ENCODE data around the gene C1QL4.

Gene C1QL4

DNA sequence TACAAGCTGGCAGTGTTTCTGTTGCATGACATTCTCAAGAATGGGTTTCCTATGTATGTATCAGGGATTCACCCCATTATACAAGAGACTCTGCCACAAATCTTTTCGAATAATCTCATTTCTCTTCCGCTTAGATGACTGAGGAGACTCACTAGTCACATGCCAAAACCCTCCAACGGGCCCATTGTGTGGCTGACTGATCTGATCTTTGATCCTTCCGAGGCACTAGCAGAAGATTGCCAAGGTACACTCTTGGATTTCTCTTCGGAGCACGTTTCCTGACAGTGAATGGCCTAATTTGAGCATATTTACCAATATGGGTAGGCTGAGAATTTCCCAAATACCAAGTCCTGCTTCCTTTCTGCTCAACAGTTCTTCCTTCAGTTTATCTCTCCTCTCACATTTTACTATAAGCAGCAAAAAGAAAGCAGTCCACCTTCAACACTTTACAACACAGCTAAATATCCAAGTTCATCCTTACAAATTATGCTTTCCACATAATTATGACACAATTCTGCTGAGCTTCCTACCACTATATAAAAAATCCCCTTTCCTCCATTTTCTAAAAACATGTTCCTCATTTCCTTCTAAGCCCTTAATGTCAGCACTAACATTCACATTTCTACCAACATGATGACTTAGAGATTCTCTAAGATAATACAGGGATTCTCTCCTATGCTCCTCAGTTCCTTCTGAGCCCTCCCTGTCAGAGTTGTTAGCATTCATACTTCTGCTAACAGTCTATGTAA, 31.1 kb downstream of the C1QL4 start:
- H3K4me3 ChIP-seq (ENCODE audit: low read depth, low read length) = no peak overlapping the region

- no peak overlapping the region for H3K4me3 ChIP-seq (ENCODE audit: low read depth, low read length)
Observed at GRCh38 chr12:49304161-49304560, 32.8 kb downstream of the C1QL4 start.

DNA sequence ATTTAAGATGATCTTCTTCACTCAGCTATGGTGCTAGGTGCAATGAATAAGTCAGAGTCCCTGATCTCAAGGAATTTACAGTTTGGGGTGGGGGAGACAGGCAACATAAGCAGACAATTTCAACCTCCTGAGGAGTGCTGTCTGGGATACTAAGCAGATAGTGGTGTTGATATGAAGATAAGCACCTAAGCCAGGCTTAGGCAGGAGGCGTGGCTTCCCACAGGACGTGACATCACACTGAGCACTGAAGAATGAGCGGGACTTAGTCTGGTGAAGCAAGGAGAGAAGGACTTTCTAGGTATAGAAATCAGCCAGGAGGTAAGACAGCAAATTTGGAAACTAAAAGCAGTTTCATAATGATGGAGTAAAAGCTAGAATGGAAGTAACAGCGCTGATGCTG, 35.2 kb downstream of the C1QL4 start:
- H3K4me3 ChIP-seq (ENCODE audit: low read depth, low read length) = no peak overlapping the region

- no peak overlapping the region for H3K4me3 ChIP-seq (ENCODE audit: low read depth, low read length)
Observed at GRCh38 chr12:49298160-49298559, 38.8 kb downstream of the C1QL4 start.

DNA sequence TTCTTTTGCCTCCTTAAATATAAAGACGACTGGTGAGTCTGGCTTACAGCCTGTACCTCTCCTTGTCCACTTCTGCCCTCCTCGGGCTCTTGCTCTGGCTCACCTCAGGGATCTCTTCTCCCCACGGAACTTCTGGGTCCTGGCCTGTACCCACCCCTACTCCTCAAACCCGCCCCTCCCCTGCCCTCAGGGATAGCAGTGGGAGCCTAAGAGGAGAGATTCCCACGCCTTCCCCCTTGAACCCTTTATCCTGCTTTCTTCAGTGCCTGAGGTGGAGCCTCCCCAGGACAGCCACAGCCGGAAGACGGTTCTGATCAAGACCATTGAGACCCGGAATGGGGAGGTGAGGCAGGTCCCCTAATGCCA, 39.3 kb downstream of the C1QL4 start:
- H3K4me3 ChIP-seq (ENCODE audit: low read depth, low read length) = no peak overlapping the region

DNA sequence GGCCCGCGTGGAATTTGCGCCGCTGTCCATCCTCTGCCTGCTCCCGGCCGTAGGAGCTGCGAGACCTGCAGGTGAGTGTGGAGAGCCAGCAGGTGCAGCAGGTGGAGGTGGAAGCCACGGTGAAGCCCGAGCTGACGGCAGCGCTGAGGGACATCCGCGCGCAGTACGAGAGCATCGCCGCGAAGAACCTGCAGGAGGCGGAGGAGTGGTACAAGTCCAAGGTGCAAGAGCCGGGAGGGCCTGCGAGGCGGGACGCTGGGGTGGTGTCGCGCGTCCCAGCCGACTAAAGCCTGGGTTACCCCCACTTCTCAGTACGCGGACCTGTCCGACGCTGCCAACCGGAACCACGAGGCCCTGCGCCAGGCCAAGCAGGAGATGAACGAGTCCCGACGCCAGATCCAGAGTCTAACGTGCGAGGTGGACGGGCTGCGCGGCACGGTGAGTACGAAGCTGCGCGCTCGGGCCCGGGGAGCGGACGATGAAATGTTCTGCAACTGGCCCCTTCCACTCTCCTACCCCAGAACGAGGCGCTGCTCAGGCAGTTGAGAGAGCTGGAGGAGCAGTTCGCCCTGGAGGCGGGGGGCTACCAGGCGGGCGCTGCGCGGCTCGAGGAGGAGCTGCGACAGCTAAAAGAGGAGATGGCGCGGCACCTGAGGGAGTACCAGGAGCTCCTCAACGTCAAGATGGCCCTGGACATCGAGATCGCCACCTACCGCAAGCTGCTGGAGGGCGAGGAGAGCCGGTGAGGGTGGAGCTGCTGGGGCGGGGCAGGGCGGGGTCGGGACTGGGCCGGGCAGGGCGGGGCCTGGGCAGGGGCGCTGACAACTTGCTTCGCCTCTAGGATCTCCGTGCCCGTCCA, 39.9 kb downstream of the C1QL4 start:
- peak overlapping the region; percentile 20 for H3K4me3 ChIP-seq (ENCODE audit: low read depth, low read length)

GRCh38 chr12:49296034-49296835, 40.8 kb downstream of the C1QL4 start:
- no peak overlapping the region for H3K4me3 ChIP-seq (ENCODE audit: low read depth, low read length)

- peak within 1 kb of the TSS; percentile 8 for H3K4me3 ChIP-seq (ENCODE audit: low read depth, low read length)
Observed at GRCh38 chr12:49295082-49295936, 41.7 kb downstream of the C1QL4 start, which contains the start of gene PRPH. Gene PRPH, plus strand, starts transcription at chr12:49295147. Its CDS starts 54 bp downstream, at chr12:49295201.

DNA sequence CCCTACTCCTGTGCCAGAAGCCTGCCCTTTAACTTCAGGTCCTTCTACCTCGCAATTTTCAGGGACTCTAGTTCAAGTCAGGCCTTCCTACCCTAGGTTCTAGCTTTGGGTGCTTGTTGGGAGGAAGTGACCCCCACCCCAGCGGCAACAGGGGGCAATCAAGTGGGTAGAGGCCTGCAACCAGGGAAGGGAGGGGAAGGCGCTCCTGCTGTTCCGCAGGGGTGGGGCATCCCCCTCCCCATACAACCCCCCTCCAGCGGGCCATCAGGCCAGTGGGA, 42.2 kb downstream of the C1QL4 start:
- no peak overlapping the region for H3K4me3 ChIP-seq (ENCODE audit: low read depth, low read length)

DNA sequence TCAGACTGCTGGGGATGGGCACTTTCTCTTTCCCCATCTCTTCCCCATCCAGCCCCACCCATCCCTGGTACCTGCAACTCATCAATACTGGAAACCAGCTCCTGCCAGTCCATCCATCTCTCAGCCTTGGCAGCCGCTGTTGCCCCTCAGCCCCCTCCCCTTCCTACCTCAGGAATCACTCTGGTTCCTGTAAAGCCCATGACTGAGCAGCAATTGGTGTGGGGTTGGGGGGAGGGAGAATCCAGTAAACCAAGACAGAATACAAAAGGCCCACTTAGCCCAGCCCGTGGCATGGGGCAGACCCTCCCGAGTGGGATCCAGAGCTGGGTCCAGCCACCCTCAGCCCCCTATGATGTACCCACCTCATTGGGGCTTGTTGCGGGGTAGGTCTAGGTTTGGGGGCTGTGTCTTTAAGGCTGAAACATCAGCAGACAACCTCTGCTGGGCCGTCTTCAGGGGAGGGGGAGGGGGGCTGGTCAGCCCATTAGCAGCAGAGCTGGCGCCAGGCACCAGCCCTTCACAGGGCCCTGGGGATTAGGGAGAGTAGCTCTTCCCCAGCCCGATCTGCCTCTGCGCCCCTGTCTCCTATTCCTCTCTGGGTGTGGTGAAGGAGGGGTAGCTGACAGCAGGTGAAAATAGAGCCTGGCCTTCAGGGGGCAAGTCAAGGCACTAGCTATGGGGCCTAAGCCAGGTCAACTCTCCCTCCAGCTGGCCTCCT, 42.7 kb downstream of the C1QL4 start:
- no peak overlapping the region for H3K4me3 ChIP-seq (ENCODE audit: low read depth, low read length)

- no peak overlapping the region for H3K4me3 ChIP-seq (ENCODE audit: low read depth, low read length)
Observed at GRCh38 chr12:49293056-49293956, 43.7 kb downstream of the C1QL4 start.

- no peak overlapping the region for H3K4me3 ChIP-seq (ENCODE audit: low read depth, low read length)
Observed at GRCh38 chr12:49292729-49293055, 44.3 kb downstream of the C1QL4 start.

GRCh38 chr12:49288922-49289555, 47.9 kb downstream of the C1QL4 start:
- H3K4me3 ChIP-seq (ENCODE audit: low read depth, low read length) = no peak overlapping the region

DNA sequence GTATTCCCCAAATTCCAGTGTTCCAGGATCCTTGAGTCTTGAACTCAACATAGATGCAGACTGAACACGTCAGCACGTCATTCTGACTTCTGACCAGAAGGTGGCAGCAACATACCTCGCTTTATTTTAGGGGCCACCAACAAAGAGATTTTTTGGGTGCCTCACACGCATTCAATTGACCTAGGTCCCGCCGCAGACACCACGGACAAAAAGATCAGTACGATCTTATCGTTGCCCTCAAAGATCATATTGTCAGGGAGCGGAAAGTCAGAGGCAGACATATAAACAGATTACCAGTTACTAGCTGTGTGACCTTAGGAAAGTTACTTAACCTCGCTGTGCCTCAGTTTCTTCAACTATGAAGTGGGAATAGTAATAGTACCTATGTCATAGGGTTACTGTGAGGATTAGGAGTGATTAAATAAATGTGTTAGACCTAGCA, 48.6 kb downstream of the C1QL4 start:
- H3K4me3 ChIP-seq (ENCODE audit: low read depth, low read length) = no peak overlapping the region

- no peak overlapping the region for H3K4me3 ChIP-seq (ENCODE audit: low read depth, low read length)
Observed at GRCh38 chr12:49287876-49288275, 49.1 kb downstream of the C1QL4 start.

DNA sequence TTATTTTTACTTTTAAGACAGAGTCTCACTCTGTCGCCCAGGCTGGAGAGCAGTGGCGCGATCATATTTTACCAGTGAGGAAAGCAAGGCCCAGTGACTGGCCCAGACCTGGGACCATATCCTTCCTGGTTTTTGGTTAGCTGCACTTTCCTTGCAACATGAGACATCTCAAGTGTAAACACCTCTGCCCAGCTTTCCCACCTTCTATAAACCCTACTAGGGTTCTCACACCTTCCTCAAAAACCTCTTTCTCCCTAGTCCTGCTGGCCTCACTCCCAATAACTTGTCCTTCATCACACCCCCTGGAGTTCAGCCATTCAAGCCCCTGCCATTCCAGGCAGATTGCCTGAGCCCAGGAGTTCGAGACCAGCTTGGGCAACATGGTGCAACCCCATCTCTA, 52.3 kb downstream of the C1QL4 start:
- no peak overlapping the region for H3K4me3 ChIP-seq (ENCODE audit: low read depth, low read length)

DNA sequence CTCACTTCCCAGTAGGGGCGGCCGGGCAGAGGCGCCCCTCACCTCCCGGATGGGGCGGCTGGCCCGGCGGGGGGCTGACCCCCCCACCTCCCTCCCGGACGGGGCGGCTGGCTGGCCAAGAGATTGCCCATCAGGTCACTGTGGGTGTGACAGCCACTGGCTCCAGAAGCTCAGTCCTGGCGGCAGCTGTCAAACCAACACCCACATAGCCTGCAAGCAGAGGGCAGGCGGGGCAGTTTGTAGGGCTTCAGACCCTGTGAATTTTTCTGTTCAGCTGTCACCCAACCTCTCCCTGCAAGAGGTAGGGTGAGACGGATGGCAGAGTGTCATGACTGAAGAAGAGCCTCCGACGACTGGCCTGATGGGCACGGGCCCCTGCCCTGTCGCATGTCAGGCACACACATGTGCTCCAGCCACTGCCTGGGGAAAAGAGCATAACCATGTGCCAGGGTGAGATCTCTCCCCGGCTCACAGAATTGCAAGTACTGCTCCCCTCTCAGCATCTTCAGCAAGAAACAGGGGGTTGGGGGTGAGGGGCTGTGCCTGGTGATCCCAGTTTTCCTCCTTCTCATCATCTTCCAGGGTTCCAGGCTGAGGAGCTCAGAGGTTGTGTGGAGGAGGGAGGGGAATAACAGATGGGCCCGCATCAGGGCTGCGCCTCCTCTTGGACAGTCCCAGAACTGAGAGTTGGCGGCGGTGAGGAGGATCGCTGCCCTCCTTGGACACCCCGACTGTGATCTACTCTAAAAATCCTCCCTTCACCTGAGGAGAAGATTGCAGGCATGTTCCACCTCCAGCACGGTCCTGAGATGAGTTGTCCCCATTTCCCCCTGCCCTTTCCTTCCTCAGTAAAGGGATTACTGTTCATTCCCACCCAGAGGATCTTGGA, 53.2 kb downstream of the C1QL4 start:
- H3K4me3 ChIP-seq (ENCODE audit: low read depth, low read length) = no peak overlapping the region

Data from iPS-11a (cell line).